Measurements from ENCODE around the gene NLRP11.

DNA sequence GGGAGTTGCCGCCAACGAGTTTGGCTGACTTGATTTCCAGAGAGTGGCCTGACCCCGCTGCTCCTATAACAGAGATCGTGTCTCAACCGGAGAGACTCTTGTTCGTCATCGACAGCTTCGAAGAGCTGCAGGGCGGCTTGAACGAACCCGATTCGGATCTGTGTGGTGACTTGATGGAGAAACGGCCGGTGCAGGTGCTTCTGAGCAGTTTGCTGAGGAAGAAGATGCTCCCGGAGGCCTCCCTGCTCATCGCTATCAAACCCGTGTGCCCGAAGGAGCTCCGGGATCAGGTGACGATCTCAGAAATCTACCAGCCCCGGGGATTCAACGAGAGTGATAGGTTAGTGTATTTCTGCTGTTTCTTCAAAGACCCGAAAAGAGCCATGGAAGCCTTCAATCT is 26.2 kb upstream of the NLRP11 start:
- no peak for TF ChIP-seq SMAD3 (CRISPR knock-in tag; IDR thresholded peaks at IDR 0.05; ENCODE audit: borderline replicate concordance)
- TF ChIP-seq, protein P1, sequence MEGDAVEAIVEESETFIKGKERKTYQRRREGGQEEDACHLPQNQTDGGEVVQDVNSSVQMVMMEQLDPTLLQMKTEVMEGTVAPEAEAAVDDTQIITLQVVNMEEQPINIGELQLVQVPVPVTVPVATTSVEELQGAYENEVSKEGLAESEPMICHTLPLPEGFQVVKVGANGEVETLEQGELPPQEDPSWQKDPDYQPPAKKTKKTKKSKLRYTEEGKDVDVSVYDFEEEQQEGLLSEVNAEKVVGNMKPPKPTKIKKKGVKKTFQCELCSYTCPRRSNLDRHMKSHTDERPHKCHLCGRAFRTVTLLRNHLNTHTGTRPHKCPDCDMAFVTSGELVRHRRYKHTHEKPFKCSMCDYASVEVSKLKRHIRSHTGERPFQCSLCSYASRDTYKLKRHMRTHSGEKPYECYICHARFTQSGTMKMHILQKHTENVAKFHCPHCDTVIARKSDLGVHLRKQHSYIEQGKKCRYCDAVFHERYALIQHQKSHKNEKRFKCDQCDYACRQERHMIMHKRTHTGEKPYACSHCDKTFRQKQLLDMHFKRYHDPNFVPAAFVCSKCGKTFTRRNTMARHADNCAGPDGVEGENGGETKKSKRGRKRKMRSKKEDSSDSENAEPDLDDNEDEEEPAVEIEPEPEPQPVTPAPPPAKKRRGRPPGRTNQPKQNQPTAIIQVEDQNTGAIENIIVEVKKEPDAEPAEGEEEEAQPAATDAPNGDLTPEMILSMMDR (IDR thresholded peaks at IDR 0.05), result no peak
- no peak for TF ChIP-seq ATF2 (CRISPR knock-in tag; IDR thresholded peaks at IDR 0.05; ENCODE audit: borderline replicate concordance, low read depth)

Data from WTC11 (cell line).